C4-2B (cell line): ENCODE data around the gene METTL15.
"Not testable (repeated sequence)": the region's sequence is repeated elsewhere in the genome, so short reads cannot be mapped to it uniquely, and the experiment has no call there.

Source experiments
- H3K27ac ChIP-seq: fragments of 450-650 bp; 2 replicates; pipeline ENCODE4 v1.5.1; 2017
- CTCF ChIP-seq: fragments of 450-650 bp; conservative IDR thresholded peaks from 2 replicates; pipeline ENCODE4 v1.5.1; 2017; ENCODE audit warnings: mild to moderate bottlenecking
- ZFX ChIP-seq: fragments of 450-650 bp; IDR thresholded peaks from 2 replicates; pipeline ENCODE4 v1.6.1; 2017

METTL15 gene

GRCh38 chr11:28089378-28089777, 18.8 kb upstream of the METTL15 start:
- TF ChIP-seq CTCF, result no peak
- no peak for TF ChIP-seq ZFX
- no peak overlapping the region for H3K27ac ChIP-seq

- TF ChIP-seq ZFX (no peak), CTCF (no peak)
These were observed 18.0 kb upstream of the METTL15 start for GRCh38 chr11:28090052-28090749.

GRCh38 chr11:28092786-28093185, 15.4 kb upstream of the METTL15 start:
- H3K27ac ChIP-seq, result no peak overlapping the region
- no peak for TF ChIP-seq CTCF
- no peak for TF ChIP-seq ZFX

More at GRCh38 chr11:28090052-28090749, 18.0 kb upstream of the METTL15 start:
- H3K27ac ChIP-seq, result no peak overlapping the region

GRCh38 chr11:28098257-28098656, 9.9 kb upstream of the METTL15 start:
- no peak for TF ChIP-seq ZFX
- TF ChIP-seq CTCF, result no peak
- H3K27ac ChIP-seq, result no peak overlapping the region

- TF ChIP-seq ZFX (no peak), CTCF (no peak)
- H3K27ac ChIP-seq, result no peak overlapping the region
These were observed 8.5 kb upstream of the METTL15 start for GRCh38 chr11:28099715-28100114.

- TF ChIP-seq CTCF, result no peak
- TF ChIP-seq ZFX, result no peak
- no peak overlapping the region for H3K27ac ChIP-seq
These were observed 7.5 kb upstream of the METTL15 start for GRCh38 chr11:28100665-28101064.

- H3K27ac ChIP-seq, result not testable (repeated sequence)
These were observed 5.9 kb upstream of the METTL15 start for GRCh38 chr11:28102300-28102699.

- TF ChIP-seq ZFX (no peak), CTCF (no peak)
- no peak overlapping the region for H3K27ac ChIP-seq
These were observed 3.8 kb upstream of the METTL15 start for GRCh38 chr11:28104425-28104824.
